Gastrocnemius medialis (tissue), 4 donors: ENCODE measurements around the gene COL23A1.

Experiments used
- CTCF ChIP-seq, 5 experiments: fragments of 450-650 bp in 3 of 5; fragments of 200-600 bp in 2 of 5; sonication (generic) in 2 of 5; IDR thresholded peaks in 4 of 5; conservative IDR thresholded peaks in 1 of 5; 1 replicate in 4 of 5; 2 replicates in 1 of 5; pipeline ENCODE4 v1.5.1; 2016 to 2019; ENCODE audit warnings: antibody characterized with exemption in 5 of 5, mild to moderate bottlenecking in 3 of 5, moderate library complexity in 3 of 5
- POLR2A ChIP-seq, 2 donors: fragments of 450-650 bp; IDR thresholded peaks; one replicate each; pipeline ENCODE4 v1.6.1; 2017; ENCODE audit warnings: antibody characterized with exemption in 2 of 2, mild to moderate bottlenecking in 2 of 2, moderate library complexity in 2 of 2

GRCh38 chr5:178557416-178557815, 32.8 kb downstream of the COL23A1 start:
- TF ChIP-seq POLR2A (IDR thresholded peaks at IDR 0.05) (no peak), CTCF (IDR thresholded peaks at IDR 0.05 in 4 of 5, conservative IDR thresholded peaks at IDR 0.05 in 1 of 5) (no peak)
